GM19239 (cell line): ENCODE data around the gene COQ4.
A peak's percentile ranks its signal among the peaks of the same experiment; 100 is the strongest.
"Not testable (repeated sequence)": the region's sequence is repeated elsewhere in the genome, so short reads cannot be mapped to it uniquely, and the experiment has no call there.

ENCODE experiments used
- DNase-seq: peaks from one replicate; pipeline ENCODE4 v3.0.0; 2011; ENCODE audit warnings: low spot score; ENCODE audit not compliant: insufficient read length
- FAIRE-seq: peaks from 2 replicates; lab custom pipeline; 2011; peaks lifted over from hg19 to GRCh38; lab: Jason Lieb, UNC

COQ4 gene

GRCh38 chr9:128322404-128323211 is at the start of gene COQ4, which contains the start of gene TRUB2:
Gene COQ4 (plus strand): TSS chr9:128322839. CDS start chr9:128322859, 20 bp downstream.
Gene TRUB2 (minus strand): TSS chr9:128322447. CDS start chr9:128322408, 39 bp downstream.
- DNase-seq (peak; percentile 89), FAIRE-seq (peak; percentile 85)

- no peak for DNase-seq
- no peak for FAIRE-seq
Measured at GRCh38 chr9:128274245-128274644, 48.4 kb upstream of the COQ4 start.

- FAIRE-seq (no peak), DNase-seq (peak; percentile 70)
Measured at GRCh38 chr9:128275198-128276007, 47.2 kb upstream of the COQ4 start, which contains the start of gene GOLGA2. Gene GOLGA2 (minus strand): TSS chr9:128276007. CDS start chr9:128275976, 31 bp downstream.

- peak; percentile 90 for DNase-seq
- peak; percentile 97 for FAIRE-seq
Measured at GRCh38 chr9:128276008-128276573, 46.5 kb upstream of the COQ4 start, which contains the start of gene SWI5. Gene SWI5 (plus strand): TSS chr9:128276276.

GRCh38 chr9:128276574-128277270 is 45.9 kb upstream of the COQ4 start:
- no peak for DNase-seq

GRCh38 chr9:128279088-128280073 is 43.3 kb upstream of the COQ4 start:
- not testable (repeated sequence) for DNase-seq, FAIRE-seq

More at GRCh38 chr9:128276574-128277270, 45.9 kb upstream of the COQ4 start:
- FAIRE-seq = no peak

GRCh38 chr9:128280084-128280622 is 42.5 kb upstream of the COQ4 start:
- no peak for FAIRE-seq
- DNase-seq = no peak

- DNase-seq (no peak), FAIRE-seq (no peak)
Measured at GRCh38 chr9:128282500-128282899, 40.1 kb upstream of the COQ4 start.

GRCh38 chr9:128285033-128285784 is 37.4 kb upstream of the COQ4 start:
- DNase-seq = no peak
- FAIRE-seq = no peak

- FAIRE-seq = no peak
Measured at GRCh38 chr9:128286440-128286839, 36.2 kb upstream of the COQ4 start.

GRCh38 chr9:128288273-128289004 is 34.2 kb upstream of the COQ4 start:
- no peak for DNase-seq

More at GRCh38 chr9:128286440-128286839, 36.2 kb upstream of the COQ4 start:
- no peak for DNase-seq

GRCh38 chr9:128292009-128292408 is 30.6 kb upstream of the COQ4 start:
- FAIRE-seq = no peak

More at GRCh38 chr9:128288273-128289004, 34.2 kb upstream of the COQ4 start:
- FAIRE-seq = no peak

GRCh38 chr9:128293091-128293490 is 29.5 kb upstream of the COQ4 start:
- FAIRE-seq (no peak), DNase-seq (no peak)

More at GRCh38 chr9:128292009-128292408, 30.6 kb upstream of the COQ4 start:
- no peak for DNase-seq

GRCh38 chr9:128294142-128294541 is 28.5 kb upstream of the COQ4 start:
- DNase-seq (no peak), FAIRE-seq (no peak)

- DNase-seq (no peak), FAIRE-seq (no peak)
Measured at GRCh38 chr9:128296340-128297220, 26.1 kb upstream of the COQ4 start.

- FAIRE-seq (no peak), DNase-seq (no peak)
Measured at GRCh38 chr9:128297221-128297773, 25.3 kb upstream of the COQ4 start.
